GM18907 (cell line): Measurements from ENCODE around the gene SH3BP2.

Experiments
- ATAC-seq: cut with Tn5 transposase; IDR thresholded peaks from one replicate; pipeline ENCODE4 v1.9.1; 2021; ENCODE audit warnings: mild to moderate bottlenecking, moderate library complexity; ENCODE audit not compliant: unreplicated experiment

The SH3BP2 gene

GRCh38 chr4:2871466-2871865 lies 78.6 kb downstream of the SH3BP2 start:
- no peak for ATAC-seq

GRCh38 chr4:2871911-2872310 lies 79.0 kb downstream of the SH3BP2 start:
- ATAC-seq, result no peak

DNA sequence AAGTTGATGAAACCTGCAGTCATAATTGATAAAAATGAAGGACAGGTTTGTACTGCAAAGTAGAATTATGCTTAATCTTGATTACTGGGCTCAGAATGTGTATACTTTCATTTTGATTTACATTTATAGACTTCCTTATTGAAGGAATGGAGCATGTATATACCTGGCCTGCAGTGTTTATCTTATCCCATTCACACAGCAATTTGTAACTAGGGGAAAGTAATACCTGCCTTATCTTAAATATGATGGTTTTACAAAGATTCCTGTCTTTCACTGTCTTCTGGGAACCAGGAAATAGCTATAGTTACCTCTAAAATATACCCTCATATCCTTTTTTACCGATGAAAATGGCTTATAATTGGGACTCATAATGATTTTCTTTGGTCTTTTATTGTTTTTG lies 80.4 kb downstream of the SH3BP2 start:
- no peak for ATAC-seq

DNA sequence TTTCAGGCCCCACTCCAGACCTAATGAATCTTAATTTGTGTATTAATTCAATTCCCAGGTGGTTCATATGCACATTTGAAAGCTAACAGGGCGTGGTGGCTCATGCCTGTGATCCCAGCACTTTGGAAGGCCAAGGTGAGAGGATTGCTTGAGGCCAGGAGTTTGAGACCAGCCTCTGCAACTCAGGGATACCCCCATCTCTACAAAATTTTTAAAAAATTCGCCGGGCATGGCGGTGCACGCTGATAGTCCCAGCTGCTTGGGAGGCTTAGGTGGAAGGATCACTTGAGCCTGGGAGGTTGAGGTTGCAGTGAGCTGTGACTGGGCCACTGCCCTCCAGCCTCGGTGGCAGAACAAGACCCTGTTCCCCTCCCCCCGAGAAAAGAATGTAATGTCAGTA lies 82.0 kb downstream of the SH3BP2 start:
- no peak for ATAC-seq

GRCh38 chr4:2875556-2875955 lies 82.7 kb downstream of the SH3BP2 start:
- no peak for ATAC-seq

DNA sequence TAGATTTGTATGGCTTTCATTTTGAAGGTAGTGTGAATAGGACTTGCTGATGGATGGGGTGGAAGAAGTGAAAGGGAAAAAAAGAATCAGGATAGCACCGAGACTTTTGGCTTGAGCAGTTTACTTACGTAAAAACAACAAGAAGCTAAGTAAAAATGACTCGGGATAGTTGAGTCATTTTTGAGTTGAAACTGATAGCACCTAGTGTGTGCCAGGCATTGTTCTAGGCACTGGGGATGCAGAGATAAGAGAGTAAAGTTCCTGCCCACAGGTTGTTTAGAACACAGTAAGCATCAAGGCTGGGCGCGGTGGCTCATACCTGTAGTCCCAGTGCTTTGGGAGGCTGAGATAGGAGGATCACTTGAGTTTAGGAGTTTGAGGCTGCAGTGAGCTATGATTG lies 85.5 kb downstream of the SH3BP2 start:
- ATAC-seq, result no peak

DNA sequence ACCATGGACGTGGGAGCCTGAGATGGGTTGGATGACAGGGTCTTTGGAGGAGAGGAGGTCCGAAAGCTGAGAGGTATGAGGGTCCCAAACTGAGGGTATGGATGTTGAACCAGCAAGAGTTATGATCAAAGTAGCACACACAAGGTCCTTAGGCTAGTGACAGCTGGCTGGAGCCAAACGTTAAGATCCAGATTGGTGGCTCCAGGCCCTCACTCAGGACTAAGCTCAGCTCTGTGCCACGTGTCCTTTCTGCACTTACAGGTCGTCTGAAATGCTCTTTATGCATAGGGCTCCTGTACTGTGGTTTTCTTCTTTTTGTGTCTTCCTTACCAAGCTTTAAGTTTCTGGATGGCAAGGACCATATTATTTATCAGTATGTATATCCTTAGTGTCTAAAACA lies 86.1 kb downstream of the SH3BP2 start:
- no peak for ATAC-seq

GRCh38 chr4:2881431-2881830 lies 88.5 kb downstream of the SH3BP2 start:
- no peak for ATAC-seq

- ATAC-seq, result no peak
Observed at GRCh38 chr4:2882341-2882740, 89.5 kb downstream of the SH3BP2 start.

- ATAC-seq, result no peak
Observed at GRCh38 chr4:2886161-2886560, 93.3 kb downstream of the SH3BP2 start.

DNA sequence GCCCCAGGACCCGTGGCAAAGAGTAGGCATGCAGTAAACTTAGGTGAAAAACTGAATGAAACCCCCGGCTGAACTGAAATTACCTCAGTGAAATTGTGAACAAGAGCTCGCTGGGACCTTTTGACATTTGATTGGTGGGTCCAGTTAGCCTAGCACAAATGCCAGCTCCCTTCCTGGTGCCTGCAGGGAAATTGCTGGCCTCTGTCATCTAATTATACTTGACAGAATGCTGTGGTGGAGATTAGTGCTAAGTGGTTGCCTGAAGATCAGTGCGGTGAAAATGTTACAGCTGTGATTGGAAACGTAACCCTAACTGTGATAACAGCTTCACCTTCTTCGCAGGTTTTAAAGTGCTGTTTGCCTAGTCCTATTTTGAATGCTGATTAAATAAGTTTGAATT lies 93.7 kb downstream of the SH3BP2 start:
- ATAC-seq, result no peak

DNA sequence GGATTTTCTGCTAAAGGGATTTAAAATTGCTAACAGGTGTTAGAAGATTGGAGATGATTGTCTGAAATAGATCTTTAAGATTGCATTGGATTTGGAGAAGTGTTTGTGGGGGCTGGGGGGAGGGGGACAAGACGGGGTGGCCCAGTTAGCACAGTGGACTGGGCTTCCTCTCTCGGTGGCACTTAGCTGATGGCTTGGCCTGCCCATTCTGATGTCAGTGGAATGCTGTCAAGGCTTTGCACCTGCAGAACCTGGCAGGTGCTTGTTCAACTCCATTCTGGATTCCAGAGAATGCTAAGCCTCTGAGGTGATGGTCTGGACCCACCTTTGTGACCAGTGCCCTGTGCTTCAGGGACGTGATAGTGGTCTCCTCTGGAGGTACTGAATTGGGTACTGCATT lies 94.5 kb downstream of the SH3BP2 start:
- no peak for ATAC-seq

GRCh38 chr4:2888886-2889285 lies 96.0 kb downstream of the SH3BP2 start:
- ATAC-seq, result no peak
